Uterus (tissue), 4 donors: ENCODE results near the gene DNAJB13. TPM values are rescaled to one million over a fixed set of nuclear protein-coding genes. Genes with fewer than 3 reads are reported as not detected.

Source experiments
- DNase-seq, 2 donors: peaks; one replicate each; pipeline ENCODE4 v3.0.0-alpha.2; 2019 to 2020
- H3K27ac ChIP-seq, 2 donors: fragments of 200-600 bp; sonication (generic); 1 replicate in 1 of 2; 2 replicates in 1 of 2; pipeline ENCODE4 v1.5.1; 2016 to 2018
- H3K27me3 ChIP-seq, 2 donors: fragments of 200-600 bp; sonication (generic); one replicate each; pipeline ENCODE4 v1.5.1; 2018 to 2019; ENCODE audit warnings: control low read depth in 1 of 2
- H3K36me3 ChIP-seq, 2 donors: fragments of 200-600 bp; sonication (generic); one replicate each; pipeline ENCODE4 v1.5.1; 2019; ENCODE audit warnings: control low read depth in 1 of 2
- H3K4me1 ChIP-seq, 2 donors: fragments of 200-600 bp; sonication (generic); one replicate each; pipeline ENCODE4 v1.5.1; 2018 to 2019; ENCODE audit warnings: control low read depth in 1 of 2
- H3K4me3 ChIP-seq, 2 donors: fragments of 200-600 bp; sonication (generic); 1 replicate in 1 of 2; 2 replicates in 1 of 2; pipeline ENCODE4 v1.5.1; 2018 to 2019; ENCODE audit warnings: mild to moderate bottlenecking in 1 of 2
- H3K9me3 ChIP-seq, 2 donors: fragments of 200-600 bp; sonication (generic); one replicate each; pipeline ENCODE4 v1.5.1; 2019; ENCODE audit warnings: control low read depth in 1 of 2
- POLR2A ChIP-seq, 2 donors: fragments of 450-650 bp; IDR thresholded peaks; one replicate each; pipeline ENCODE4 v1.6.1; 2016; ENCODE audit warnings: antibody characterized with exemption in 2 of 2, mild to moderate bottlenecking in 1 of 2, moderate library complexity in 1 of 2
- intact Hi-C: fragments of 100-400 bp; cut with DNase I; formaldehyde crosslinking; loops from one replicate; pipeline ENCODE4 v1.15.1; 2023; ENCODE audit warnings: low total_unique reads
- total RNA-seq, 4 donors: library from RNA; depleted of rRNA in 3 of 4; stranded (reverse); fragments of >200 nt in 3 of 4; gene quantifications; one replicate each; pipeline versions ENCODE4 v1.1.0 to v1.2.4, GENCODE V29; 2014 to 2023
- TF ChIP-seq, protein P1 (sequence below), 4 experiments: fragments of 200-600 bp in 2 of 4; fragments of 450-650 bp in 2 of 4; sonication (generic) in 2 of 4; IDR thresholded peaks; one replicate each; pipeline ENCODE4 v1.5.1; 2016 to 2019; ENCODE audit warnings: antibody characterized with exemption in 4 of 4, mild to moderate bottlenecking in 2 of 4, moderate library complexity in 1 of 4
- donor health status: DM: yes; HTN: yes; CAD: no.

DNAJB13 gene
- total RNA-seq, 4 donors from 2014 or later: 1.9 to 9.1 (median 4.6) TPM; not detected in 1

DNA sequence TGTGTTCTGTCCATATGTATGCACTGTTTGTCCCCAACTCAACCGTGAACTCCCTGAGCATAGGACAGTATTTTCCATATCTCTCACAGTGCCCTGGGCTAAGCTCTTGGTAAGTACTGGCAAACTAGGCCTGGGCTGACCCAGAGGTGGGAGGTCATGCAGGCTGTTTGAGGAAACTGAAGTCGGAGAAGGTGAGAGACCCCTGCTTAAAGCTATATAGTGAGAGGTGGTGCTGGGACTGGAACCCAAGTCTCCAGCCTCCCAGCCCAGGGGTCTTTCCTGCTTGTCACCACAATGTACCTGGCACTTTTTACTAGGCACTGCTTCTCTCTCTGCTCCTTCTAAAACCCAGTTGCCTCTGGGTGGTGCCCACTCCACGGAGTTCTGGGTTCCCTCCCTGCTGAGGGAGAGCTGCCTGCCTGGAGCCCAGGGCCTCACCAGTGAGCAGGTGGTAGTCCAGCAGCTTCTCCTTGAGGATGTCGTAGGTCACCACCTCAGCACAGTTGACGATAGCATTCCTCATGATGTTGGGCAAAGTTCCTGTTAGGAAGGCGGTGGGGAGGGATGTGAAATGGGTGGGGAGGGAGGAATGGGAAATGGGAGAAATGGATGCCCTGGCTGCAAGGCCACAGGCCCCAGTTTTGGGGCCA lies 53.3 kb downstream of the DNAJB13 start:
- Histone ChIP-seq H3K4me1 (no peaks in the 10 kb centered on the region), H3K27me3 (no peaks in the 10 kb centered on the region), H3K4me3 (no peak overlapping the region), H3K9me3 (no peaks in the 10 kb centered on the region), H3K36me3 (no peaks in the 10 kb centered on the region), H3K27ac (no peak overlapping the region)
- TF ChIP-seq POLR2A (IDR thresholded peaks at IDR 0.05): no peak
- TF ChIP-seq, protein P1, sequence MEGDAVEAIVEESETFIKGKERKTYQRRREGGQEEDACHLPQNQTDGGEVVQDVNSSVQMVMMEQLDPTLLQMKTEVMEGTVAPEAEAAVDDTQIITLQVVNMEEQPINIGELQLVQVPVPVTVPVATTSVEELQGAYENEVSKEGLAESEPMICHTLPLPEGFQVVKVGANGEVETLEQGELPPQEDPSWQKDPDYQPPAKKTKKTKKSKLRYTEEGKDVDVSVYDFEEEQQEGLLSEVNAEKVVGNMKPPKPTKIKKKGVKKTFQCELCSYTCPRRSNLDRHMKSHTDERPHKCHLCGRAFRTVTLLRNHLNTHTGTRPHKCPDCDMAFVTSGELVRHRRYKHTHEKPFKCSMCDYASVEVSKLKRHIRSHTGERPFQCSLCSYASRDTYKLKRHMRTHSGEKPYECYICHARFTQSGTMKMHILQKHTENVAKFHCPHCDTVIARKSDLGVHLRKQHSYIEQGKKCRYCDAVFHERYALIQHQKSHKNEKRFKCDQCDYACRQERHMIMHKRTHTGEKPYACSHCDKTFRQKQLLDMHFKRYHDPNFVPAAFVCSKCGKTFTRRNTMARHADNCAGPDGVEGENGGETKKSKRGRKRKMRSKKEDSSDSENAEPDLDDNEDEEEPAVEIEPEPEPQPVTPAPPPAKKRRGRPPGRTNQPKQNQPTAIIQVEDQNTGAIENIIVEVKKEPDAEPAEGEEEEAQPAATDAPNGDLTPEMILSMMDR (IDR thresholded peaks at IDR 0.05): no peak
- intact Hi-C loops: no loop called here
- no peak for DNase-seq

DNA sequence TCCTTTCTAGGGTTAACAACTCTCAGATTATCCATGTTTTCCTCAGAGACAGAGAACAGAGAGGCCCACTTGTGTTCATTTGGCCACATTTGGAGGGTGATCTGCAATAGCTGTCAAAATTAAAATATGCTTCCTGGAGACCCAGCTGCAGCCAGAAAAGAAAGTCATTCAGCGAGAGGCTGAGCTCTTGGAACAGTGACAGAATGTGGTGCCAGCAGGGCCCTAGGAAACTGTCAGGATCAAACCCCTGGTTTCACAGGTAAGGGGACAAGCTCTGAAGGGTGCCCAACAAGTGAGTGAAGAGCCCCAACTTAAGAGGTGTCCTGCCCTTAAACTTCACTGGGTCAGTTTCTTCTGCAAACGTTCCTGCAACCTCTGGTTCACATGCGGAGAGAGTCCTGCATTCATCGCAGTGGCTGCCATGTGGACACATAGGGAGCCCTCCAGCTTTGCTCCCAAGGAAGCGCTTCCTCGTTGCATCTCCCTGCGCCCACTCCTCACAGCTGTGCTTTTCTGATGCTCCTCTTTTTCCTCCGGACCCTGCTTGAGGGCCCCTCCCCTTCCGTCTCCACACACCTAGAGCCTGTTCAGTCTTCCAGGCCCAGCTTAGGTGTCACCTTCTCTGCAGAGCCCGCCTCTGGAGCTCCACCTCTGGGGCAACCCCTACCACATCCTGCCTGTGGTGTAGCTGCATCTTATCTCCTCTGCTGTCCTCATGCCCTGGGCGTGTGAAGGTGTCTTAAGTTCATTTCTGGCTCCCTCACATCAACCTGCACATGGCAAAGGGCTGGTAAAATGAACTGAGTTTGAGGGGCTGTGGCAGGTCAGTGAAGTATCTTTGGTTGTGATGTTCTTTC lies 54.2 kb downstream of the DNAJB13 start:
- no peaks in the 10 kb centered on the region for H3K36me3 ChIP-seq
- no peaks in the 10 kb centered on the region for H3K27me3 ChIP-seq
- TF ChIP-seq POLR2A (IDR thresholded peaks at IDR 0.05): no peak
- TF ChIP-seq, protein P1 (IDR thresholded peaks at IDR 0.05): no peak
- DNase-seq: no peak
- H3K4me1 ChIP-seq: no peaks in the 10 kb centered on the region
- H3K27ac ChIP-seq: no peak overlapping the region
- no peaks in the 10 kb centered on the region for H3K9me3 ChIP-seq
- H3K4me3 ChIP-seq: no peak overlapping the region
- intact Hi-C loops: no loop called here

DNA sequence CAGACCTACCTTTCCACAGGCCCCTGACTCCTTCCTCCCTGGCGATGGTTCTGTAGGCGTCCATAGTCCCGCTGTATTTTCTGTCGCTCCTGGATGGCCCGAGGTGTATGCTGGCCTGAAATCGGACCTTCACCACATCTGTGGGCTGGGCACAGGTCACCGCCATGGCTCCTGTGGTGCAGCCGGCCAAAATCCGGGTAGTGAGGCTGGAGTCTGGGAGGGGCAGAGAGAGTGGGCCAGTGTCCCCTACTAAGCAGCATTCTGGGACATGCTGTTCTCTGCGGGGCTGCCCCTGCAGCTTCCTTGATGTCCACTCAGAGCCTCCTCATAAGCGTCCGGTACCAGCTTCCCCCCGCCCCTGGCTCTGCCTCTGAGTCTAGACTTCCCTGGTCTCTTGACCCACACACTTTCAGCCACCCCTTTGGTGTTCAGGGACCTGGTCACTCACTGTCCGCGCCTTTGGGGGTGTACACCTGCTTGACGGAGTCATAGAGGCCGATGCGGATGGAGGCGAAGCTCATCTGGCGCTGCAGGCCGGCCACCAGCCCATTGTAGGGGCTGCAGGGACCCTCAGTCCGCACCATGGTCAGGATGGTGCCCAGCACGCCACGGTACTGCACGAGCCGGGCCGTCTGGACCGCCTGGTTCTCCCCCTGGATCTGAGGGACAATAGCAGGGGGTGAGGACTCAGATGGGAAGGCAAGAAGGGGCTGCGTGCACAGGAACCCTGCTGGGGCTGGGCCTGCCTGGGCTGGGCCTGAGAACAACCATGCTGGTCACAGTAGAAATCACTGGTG lies 55.1 kb downstream of the DNAJB13 start:
- no peaks in the 10 kb centered on the region for H3K4me1 ChIP-seq
- intact Hi-C loops: no loop called here
- no peaks in the 10 kb centered on the region for H3K9me3 ChIP-seq
- no peak overlapping the region for H3K4me3 ChIP-seq
- H3K27me3 ChIP-seq: no peaks in the 10 kb centered on the region
- no peaks in the 10 kb centered on the region for H3K36me3 ChIP-seq
- TF ChIP-seq POLR2A (IDR thresholded peaks at IDR 0.05): no peak
- TF ChIP-seq, protein P1 (IDR thresholded peaks at IDR 0.05): no peak
- H3K27ac ChIP-seq: no peak overlapping the region
- no peak for DNase-seq

- Histone ChIP-seq H3K27ac (no peak overlapping the region), H3K4me3 (no peak overlapping the region), H3K9me3 (no peaks in the 10 kb centered on the region), H3K36me3 (no peaks in the 10 kb centered on the region), H3K27me3 (no peaks in the 10 kb centered on the region), H3K4me1 (no peaks in the 10 kb centered on the region)
- no peak for DNase-seq
- intact Hi-C loops: no loop called here
- TF ChIP-seq POLR2A (IDR thresholded peaks at IDR 0.05): no peak
- TF ChIP-seq, protein P1 (IDR thresholded peaks at IDR 0.05): no peak
Observed at GRCh38 chr11:74006743-74007304, 56.0 kb downstream of the DNAJB13 start.
